Measurements from ENCODE around the gene TMPRSS7.

Gene TMPRSS7

DNA sequence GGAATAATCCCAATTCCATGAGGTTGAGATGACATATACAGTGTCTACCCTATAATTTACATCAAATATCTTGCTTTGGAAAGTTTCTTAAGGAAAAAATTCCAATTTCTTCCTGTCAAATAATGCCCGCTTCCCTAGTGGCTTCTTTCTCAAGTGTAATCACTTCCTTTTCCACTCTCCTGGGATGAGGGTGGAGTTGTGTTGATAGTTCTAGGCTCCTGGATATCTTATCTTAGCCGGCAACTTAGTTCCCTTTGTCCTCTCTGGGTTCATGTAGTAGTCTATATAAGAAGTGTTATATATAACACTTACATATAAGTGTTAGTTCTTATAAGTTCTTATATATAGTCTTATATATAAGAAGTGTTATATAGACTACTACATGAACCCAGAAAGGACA lies 24.9 kb upstream of the TMPRSS7 start:
- Histone ChIP-seq H3K36me3 (ENCODE audit: control insufficient read depth, insufficient read depth, low read length) (no peaks in the 10 kb centered on the region), H3K27me3 (replicated peaks; ENCODE audit: control insufficient read depth, insufficient read depth, low read length) (no peaks in the 10 kb centered on the region), H3K4me3 (replicated peaks; ENCODE audit: low read depth, low read length) (no peak overlapping the region)
- TF ChIP-seq, protein P1, sequence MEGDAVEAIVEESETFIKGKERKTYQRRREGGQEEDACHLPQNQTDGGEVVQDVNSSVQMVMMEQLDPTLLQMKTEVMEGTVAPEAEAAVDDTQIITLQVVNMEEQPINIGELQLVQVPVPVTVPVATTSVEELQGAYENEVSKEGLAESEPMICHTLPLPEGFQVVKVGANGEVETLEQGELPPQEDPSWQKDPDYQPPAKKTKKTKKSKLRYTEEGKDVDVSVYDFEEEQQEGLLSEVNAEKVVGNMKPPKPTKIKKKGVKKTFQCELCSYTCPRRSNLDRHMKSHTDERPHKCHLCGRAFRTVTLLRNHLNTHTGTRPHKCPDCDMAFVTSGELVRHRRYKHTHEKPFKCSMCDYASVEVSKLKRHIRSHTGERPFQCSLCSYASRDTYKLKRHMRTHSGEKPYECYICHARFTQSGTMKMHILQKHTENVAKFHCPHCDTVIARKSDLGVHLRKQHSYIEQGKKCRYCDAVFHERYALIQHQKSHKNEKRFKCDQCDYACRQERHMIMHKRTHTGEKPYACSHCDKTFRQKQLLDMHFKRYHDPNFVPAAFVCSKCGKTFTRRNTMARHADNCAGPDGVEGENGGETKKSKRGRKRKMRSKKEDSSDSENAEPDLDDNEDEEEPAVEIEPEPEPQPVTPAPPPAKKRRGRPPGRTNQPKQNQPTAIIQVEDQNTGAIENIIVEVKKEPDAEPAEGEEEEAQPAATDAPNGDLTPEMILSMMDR (IDR thresholded peaks at IDR 0.05; ENCODE audit: insufficient read depth, low read length, poor library complexity, severe bottlenecking) = no peak
- DNase-seq (ENCODE audit: extremely low read depth, insufficient read length) = no peak

GRCh38 chr3:112010636-112011035 lies 23.9 kb upstream of the TMPRSS7 start:
- Histone ChIP-seq H3K4me3 (replicated peaks; ENCODE audit: low read depth, low read length) (no peak overlapping the region), H3K36me3 (ENCODE audit: control insufficient read depth, insufficient read depth, low read length) (no peaks in the 10 kb centered on the region), H3K27me3 (replicated peaks; ENCODE audit: control insufficient read depth, insufficient read depth, low read length) (no peaks in the 10 kb centered on the region)
- no peak for DNase-seq (ENCODE audit: extremely low read depth, insufficient read length)
- TF ChIP-seq, protein P1 (IDR thresholded peaks at IDR 0.05; ENCODE audit: insufficient read depth, low read length, poor library complexity, severe bottlenecking) = no peak

- Histone ChIP-seq H3K4me3 (replicated peaks; ENCODE audit: low read depth, low read length) (no peak overlapping the region), H3K27me3 (replicated peaks; ENCODE audit: control insufficient read depth, insufficient read depth, low read length) (no peaks in the 10 kb centered on the region), H3K36me3 (ENCODE audit: control insufficient read depth, insufficient read depth, low read length) (no peaks in the 10 kb centered on the region)
- TF ChIP-seq, protein P1 (IDR thresholded peaks at IDR 0.05; ENCODE audit: insufficient read depth, low read length, poor library complexity, severe bottlenecking) = no peak
- DNase-seq (ENCODE audit: extremely low read depth, insufficient read length) = no peak
These were observed 23.1 kb upstream of the TMPRSS7 start for GRCh38 chr3:112011376-112011940.

- Histone ChIP-seq H3K36me3 (ENCODE audit: control insufficient read depth, insufficient read depth, low read length) (no peaks in the 10 kb centered on the region), H3K27me3 (replicated peaks; ENCODE audit: control insufficient read depth, insufficient read depth, low read length) (no peaks in the 10 kb centered on the region), H3K4me3 (replicated peaks; ENCODE audit: low read depth, low read length) (no peak overlapping the region)
- TF ChIP-seq, protein P1 (IDR thresholded peaks at IDR 0.05; ENCODE audit: insufficient read depth, low read length, poor library complexity, severe bottlenecking) = no peak
- DNase-seq (ENCODE audit: extremely low read depth, insufficient read length) = no peak
These were observed 22.1 kb upstream of the TMPRSS7 start for GRCh38 chr3:112012205-112012992.

DNA sequence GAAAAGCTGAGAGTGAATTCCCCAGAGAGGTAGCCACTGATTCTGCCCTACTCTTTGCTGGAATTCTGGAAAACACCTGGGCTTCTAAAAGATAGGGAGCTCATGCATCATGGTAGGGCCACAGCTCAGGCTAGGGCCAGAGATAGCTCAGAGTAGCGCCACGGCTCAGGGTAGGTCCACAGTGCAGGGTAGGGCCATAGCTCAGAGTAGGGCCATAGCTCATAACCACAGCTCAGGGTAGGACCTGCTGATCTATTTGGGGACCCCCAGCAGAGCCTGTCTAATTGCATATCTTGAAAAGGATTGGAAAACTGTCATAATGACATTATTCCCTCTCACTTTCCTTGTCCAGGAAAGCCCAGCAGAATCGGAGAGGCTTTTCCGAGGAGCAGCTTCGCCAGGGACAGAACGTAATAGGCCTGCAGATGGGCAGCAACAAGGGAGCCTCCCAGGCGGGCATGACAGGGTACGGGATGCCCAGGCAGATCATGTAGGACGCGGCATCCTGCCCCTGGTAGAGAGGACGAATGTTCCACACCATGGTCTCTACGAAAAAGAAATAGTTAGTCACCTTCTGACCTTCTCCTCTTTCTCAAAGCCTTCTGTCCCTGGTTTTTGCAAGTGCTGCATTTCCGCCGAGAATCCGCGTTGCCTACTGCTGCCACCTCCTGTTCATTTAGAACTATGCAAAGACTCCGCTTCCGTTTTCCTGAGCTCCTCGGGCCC lies 21.3 kb upstream of the TMPRSS7 start:
- H3K36me3 ChIP-seq (ENCODE audit: control insufficient read depth, insufficient read depth, low read length) = no peaks in the 10 kb centered on the region
- H3K4me3 ChIP-seq (replicated peaks; ENCODE audit: low read depth, low read length) = no peak overlapping the region
- H3K27me3 ChIP-seq (replicated peaks; ENCODE audit: control insufficient read depth, insufficient read depth, low read length) = no peaks in the 10 kb centered on the region
- DNase-seq (ENCODE audit: extremely low read depth, insufficient read length) = peak; percentile 17
- TF ChIP-seq, protein P1 (IDR thresholded peaks at IDR 0.05; ENCODE audit: insufficient read depth, low read length, poor library complexity, severe bottlenecking) = peak; percentile 81
